Spleen (tissue), 7 donors: ENCODE results near the gene POU1F1.

Experiments used
- POLR2A ChIP-seq, 3 donors: fragments of 450-650 bp; IDR thresholded peaks; one replicate each; pipeline ENCODE4 v1.5.1; 2017; ENCODE audit warnings: antibody characterized with exemption in 3 of 3, mild to moderate bottlenecking in 1 of 3
- POLR2AphosphoS5 ChIP-seq, 3 donors: sonication (generic); formaldehyde crosslinking; IDR thresholded peaks; one replicate each; pipeline ENCODE4 v1.5.1; 2017; ENCODE audit warnings: antibody characterized with exemption in 3 of 3
- TF ChIP-seq, protein P1 (sequence below), 11 experiments: fragments of 200-600 bp in 7 of 11; fragments of 450-650 bp in 4 of 11; sonication (generic) in 4 of 11; IDR thresholded peaks in 8 of 11; conservative IDR thresholded peaks in 3 of 11; 1 replicate in 7 of 11; 2 replicates in 4 of 11; pipeline versions ENCODE4 v1.4.0 to v1.8.0; 2016 to 2021; ENCODE audit warnings: antibody characterized with exemption in 11 of 11, inconsistent platforms in 4 of 11, mild to moderate bottlenecking in 1 of 11
- donor health status: DM: no; HTN: no; CAD: no; lungs with moderate emphysema.
- donor health status: DM: no; HTN: no; CAD: no.
- donor health status: DM: no; HTN: no; CAD: no.

DNA sequence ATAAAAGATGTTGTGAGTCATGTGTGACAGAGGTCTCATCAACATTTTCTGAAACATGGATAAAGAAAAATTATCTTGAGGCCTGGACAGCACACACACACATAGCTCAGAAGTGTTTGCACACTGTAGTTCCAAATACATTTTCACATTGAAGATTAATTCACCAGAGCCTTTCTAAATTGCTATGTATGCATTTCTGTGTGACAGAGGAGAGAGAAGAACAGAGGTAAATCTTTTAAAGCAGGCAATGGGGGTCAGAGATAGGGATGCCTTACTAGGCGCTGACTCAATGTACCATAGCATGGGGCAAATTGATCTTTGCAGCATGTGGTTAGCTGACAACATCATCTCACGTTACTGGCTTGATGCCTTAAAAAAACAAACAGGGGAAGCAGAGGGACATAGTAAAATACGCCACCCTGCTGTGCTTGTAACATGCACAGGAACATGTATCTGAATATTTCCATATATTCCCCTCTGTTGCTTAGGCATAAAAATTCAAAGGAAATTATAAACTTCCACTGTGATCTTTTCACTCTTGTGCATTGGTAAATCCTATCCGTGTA lies 7.7 kb downstream of the POU1F1 start:
- TF ChIP-seq, protein P1, sequence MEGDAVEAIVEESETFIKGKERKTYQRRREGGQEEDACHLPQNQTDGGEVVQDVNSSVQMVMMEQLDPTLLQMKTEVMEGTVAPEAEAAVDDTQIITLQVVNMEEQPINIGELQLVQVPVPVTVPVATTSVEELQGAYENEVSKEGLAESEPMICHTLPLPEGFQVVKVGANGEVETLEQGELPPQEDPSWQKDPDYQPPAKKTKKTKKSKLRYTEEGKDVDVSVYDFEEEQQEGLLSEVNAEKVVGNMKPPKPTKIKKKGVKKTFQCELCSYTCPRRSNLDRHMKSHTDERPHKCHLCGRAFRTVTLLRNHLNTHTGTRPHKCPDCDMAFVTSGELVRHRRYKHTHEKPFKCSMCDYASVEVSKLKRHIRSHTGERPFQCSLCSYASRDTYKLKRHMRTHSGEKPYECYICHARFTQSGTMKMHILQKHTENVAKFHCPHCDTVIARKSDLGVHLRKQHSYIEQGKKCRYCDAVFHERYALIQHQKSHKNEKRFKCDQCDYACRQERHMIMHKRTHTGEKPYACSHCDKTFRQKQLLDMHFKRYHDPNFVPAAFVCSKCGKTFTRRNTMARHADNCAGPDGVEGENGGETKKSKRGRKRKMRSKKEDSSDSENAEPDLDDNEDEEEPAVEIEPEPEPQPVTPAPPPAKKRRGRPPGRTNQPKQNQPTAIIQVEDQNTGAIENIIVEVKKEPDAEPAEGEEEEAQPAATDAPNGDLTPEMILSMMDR (IDR thresholded peaks at IDR 0.05 in 8 of 11, conservative IDR thresholded peaks at IDR 0.05 in 3 of 11), result no peak
- no peak for TF ChIP-seq POLR2A (IDR thresholded peaks at IDR 0.05)
- TF ChIP-seq POLR2AphosphoS5 (IDR thresholded peaks at IDR 0.05), result no peak
